Ureter (tissue), 1 donor: ENCODE data around the gene COL5A3. TPM values are rescaled to one million over a fixed set of nuclear protein-coding genes. Genes with fewer than 3 reads are reported as not detected.
"Not testable (repeated sequence)": the region's sequence is repeated elsewhere in the genome, so short reads cannot be mapped to it uniquely, and the experiment has no call there.

Source experiments
- DNase-seq: peaks from one replicate; pipeline ENCODE4 v3.0.0-alpha.2; 2020; ENCODE audit warnings: low spot score
- total RNA-seq: library from RNA; stranded (reverse); gene quantifications from one replicate; pipeline ENCODE4 v1.2.4, GENCODE V29; 2023
- donor health status: DM: yes; HTN: yes; CAD: no.

Gene COL5A3
- 12.4 TPM for total RNA-seq

GRCh38 chr19:10010247-10010691 lies at the start of gene COL5A3:
Gene COL5A3, minus strand, starts transcription at chr19:10010504. Its CDS starts 119 bp downstream, at chr19:10010385.
- peak; percentile 72 for DNase-seq

DNA sequence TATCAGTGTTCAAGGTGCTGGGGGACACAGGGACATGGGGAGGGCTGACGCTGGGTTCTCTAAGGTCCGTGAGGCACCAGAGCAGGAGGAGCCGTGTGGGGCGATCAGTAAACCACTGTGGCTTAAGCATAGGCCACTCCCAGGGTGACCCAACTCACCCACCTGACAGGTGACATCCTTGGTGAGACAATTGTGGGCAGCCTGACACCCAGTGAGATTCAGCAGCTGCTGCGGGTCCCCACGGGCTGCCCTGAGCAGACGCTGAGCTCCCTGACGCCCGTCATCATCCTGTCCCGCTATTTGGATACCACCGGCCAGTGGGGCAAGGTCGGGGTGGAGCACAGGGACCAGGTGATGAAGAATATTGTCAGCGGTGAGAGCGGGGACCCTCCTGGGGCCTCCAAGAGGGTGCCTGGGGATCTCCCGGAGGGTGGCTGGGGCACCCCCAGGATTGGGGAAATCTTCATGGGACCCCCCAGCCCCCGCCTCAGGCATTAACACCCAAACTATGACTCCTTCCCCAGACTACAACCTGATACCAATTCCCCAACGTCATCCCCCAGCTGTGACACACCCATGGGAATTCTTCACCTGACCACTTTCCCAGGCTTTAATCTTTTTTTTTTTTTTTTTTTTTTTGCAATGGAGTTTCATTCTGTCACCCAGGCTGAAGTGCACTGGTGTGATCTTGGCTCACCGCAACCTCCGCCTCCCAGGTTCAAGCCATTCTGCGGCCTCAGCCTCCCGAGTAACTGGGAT lies 42.5 kb upstream of the COL5A3 start:
- no peak for DNase-seq

DNA sequence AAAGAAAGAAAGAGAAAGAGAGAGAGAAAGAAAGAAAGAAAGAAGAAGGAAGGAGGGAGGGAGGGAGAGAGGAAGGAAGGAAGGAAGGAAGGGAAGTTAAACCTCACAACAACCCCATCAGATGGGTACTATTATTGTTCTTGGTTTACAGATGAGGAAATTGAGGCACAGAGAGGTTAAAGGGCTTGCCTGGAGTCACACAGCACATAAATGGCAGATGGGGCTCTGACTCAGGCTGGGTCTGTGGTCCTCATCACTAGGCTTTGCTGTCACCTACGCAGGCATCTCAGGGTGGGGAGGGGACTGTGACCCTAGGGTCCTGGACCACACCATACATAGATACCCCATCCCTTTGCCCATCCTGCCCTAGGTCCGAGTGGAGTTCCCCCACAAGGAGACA lies 39.3 kb upstream of the COL5A3 start:
- no peak for DNase-seq

- no peak for DNase-seq
Measured at GRCh38 chr19:10045371-10045770, 35.1 kb upstream of the COL5A3 start.

- DNase-seq = no peak
Measured at GRCh38 chr19:10044390-10044789, 34.1 kb upstream of the COL5A3 start.

DNA sequence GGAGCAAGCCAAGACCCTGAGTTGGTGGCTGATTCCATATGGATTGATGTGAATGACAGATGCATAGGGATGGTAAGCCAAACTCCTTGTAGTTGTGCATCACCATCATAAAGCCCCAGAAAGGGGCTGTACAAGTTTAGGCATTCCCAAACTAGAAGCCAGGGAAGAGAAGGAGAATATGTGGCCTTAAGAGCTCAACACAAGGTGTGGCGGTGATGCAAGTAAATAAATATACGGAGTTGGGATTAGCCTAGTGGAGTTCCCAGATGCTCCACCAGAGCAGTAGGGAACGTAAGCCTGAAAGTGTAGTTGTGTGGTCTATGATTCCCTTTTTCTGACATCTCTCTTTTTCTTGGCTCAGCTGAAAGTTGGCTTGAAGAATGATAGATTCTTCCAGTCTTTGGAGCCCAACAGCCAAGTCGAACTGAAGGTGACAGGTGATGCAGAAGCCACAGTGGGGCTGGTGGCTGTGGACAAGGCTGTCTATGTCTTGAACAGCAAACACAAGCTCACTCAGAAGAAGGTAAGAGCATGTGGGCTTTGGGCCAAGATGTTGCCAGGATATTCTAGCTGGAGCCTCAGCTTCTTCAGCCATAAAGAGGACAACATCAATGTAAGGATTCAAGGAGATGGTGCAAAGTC lies 33.1 kb upstream of the COL5A3 start:
- no peak for DNase-seq

GRCh38 chr19:10037809-10038208 lies 27.5 kb upstream of the COL5A3 start:
- DNase-seq = no peak

DNA sequence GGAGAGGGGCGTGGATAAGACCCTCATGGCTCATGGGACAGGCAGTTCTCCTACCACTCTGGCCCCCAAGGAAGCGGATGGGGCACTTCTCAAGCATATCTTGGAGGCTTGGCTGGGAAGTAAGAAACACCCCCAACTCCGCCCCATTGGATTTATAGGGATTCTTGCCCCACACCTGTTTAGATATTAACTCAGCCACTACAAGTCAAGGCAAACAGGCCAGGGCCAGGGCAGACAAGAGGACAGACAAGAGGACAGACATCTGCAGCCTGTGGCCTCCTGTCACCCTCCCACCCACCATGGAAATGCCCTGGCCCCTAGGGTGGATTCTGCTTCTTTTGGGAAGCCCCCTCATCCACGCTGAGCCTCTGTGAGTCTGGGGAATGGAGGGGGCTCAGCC lies 27.1 kb upstream of the COL5A3 start:
- DNase-seq = no peak

- DNase-seq = no peak
Measured at GRCh38 chr19:10036601-10037071, 26.3 kb upstream of the COL5A3 start.

DNA sequence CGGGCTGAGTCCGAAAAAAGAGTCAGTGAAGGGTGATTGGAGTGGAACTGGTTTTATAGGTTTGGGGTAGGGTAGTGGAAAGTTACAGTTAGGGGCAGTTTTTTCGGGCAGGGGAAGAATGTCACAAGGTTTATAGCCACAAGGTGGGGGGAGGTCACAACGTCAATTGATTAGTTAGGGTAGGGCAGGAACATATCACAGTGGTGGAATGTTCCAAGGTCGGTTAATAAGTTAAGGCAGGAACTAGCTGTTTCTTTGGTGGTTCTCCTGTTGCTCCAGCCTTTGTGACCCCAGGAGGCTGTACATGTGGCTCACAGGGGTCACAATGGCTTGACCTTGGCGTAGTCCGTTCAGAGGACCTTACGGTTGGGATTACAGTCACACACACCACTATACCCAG lies 23.3 kb upstream of the COL5A3 start:
- no peak for DNase-seq

DNA sequence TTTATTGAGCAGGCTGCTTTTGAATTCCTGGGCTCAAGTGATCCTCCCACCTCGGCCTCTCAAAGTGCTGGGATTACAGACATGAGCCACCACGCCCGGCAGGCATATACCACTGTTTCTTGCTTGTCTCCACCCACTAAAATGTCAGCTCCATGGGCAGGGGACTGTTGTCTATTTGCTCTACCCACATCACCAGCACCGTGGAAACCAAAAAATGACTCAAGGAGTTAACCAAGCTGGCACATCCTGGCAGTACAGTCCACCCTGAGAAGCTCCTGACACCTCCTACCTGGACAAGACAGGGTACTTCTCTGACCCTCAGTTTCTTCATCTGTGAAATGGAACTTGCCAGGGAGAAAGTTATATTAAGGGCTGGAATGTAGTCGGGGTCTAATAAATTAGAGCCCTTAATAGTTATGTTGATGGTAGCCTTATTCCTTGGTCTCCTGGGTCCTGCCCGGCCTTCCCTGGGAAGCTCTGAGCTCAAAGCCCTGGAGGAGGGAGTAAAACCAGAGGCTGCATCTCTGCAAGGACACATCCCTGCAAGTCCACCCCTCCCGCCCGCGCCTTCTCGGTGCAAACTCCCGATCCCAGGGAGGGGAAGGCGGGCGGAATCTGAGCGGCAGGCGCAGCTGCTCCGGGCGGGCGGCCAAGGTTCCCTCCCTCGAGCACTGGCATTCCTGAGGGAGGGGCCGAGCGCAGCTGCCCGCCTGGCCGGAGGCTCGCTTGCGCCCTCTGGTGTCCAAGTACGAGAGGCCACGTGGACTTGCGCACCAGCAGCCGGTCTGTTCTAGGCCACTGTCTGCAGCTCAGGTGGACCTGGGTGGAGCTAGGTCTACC lies 17.1 kb upstream of the COL5A3 start:
- peak; percentile 95 for DNase-seq

DNA sequence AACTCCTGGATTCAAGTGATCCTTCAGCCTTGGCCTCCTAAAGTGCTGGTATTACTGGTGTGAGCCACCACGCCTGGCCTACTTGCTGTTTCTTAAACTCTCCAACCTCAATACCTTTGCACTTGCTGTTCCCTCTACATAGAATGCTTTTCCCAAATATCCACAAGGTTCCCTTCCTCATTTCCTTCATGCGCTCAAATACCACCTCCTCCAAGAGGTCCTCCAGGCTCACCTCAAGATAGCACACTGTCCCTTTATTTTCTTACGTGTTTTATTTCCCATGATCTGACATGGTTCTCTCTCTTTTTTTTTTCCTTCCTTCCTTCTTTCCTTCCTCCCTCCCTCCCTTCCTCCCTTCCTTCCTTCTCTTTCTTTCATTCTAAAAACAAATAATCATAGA lies 16.4 kb upstream of the COL5A3 start:
- DNase-seq = no peak

DNA sequence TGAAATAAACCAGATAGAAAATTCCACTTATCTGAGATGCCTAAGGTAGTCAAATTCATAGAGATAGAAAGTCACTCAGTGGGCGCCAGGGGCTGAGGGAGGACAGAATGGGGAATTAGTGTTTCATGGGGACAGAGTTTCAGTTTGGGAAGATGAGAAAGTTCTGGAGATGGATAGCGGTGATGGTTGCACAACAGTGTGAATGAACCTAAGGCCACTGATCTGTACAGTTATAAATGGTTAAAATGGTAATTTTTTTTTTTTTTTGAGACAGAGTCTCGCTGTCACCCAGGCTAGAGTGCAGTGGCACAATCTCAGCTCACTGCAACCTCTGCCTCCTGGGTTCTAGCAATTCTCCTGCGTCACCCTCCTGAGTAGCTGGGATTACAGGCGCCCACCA lies 12.8 kb upstream of the COL5A3 start:
- DNase-seq = not testable (repeated sequence)

DNA sequence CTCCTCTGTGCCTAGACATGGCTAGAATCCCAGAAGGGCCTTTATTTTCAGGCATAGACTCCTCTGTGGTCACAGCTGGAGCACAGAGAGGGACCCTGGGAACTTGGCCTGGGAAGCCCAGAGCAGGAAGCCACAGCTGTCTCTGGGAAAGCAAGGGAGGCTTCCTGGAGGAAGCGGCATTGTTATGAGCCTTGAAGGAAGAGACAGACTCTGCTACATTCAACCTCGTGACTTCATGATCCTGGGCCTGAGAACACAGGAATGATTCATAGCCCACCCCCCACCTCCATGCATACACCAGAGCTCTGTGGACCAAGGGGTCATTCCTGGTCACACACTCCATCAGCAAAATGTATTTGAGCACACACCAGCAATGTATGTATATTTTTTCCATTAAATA lies 11.6 kb upstream of the COL5A3 start:
- no peak for DNase-seq

- no peak for DNase-seq
Measured at GRCh38 chr19:10021446-10021845, 11.1 kb upstream of the COL5A3 start.

GRCh38 chr19:10020851-10021250 lies 10.5 kb upstream of the COL5A3 start:
- DNase-seq = no peak

- no peak for DNase-seq
Measured at GRCh38 chr19:10019246-10019645, 8.9 kb upstream of the COL5A3 start.

DNA sequence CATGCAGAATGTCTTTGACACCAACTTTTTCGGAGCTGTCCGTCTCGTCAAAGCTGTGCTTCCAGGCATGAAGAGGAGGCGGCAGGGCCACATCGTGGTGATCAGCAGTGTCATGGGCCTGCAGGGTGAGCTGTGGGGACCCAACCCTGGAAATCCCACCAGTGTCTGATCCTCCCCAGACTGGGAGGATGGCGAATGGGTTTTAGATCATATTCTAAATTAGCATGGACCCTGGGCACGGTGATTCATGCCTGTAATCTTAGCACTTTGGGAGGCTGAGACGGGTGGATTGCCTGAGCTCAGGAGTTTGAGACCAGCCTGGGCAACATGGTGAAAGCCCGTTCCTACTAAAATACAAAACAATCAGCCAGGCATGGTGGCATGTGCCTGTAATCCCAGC lies 8.5 kb upstream of the COL5A3 start:
- DNase-seq = no peak

- DNase-seq = no peak
Measured at GRCh38 chr19:10018263-10018662, 8.0 kb upstream of the COL5A3 start.

GRCh38 chr19:10013834-10014618 lies 3.7 kb upstream of the COL5A3 start:
- no peak for DNase-seq

DNA sequence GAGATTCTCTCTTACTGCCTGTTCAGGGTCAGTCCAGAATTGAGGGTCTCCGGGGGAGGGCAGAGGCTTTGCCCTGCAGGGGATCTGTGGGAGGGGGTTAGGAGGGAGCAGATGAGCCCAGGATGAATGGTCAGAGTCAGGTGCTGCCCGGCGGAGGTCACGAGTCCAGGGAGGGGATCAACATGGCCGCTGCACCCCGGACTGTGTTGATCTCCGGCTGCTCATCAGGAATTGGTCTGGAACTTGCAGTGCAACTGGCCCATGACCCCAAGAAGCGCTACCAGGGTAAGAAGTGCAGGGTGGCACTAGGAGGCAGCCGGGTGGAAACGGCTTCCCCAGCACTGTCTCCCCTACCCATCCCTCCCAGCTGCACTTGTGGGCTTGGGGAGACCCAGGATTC lies 3.0 kb upstream of the COL5A3 start, which contains the start of gene RDH8:
Gene RDH8, plus strand, starts transcription at position 168 of the 400 bp plus-strand sequence. Its CDS starts 15 bp downstream, at position 183.
- DNase-seq = no peak
